Left cardiac atrium (tissue), 4 donors: ENCODE data around the gene FCGR2B. TPM values are rescaled to one million over a fixed set of nuclear protein-coding genes. Genes with fewer than 3 reads are reported as not detected.
"Not testable (repeated sequence)": the region's sequence is repeated elsewhere in the genome, so short reads cannot be mapped to it uniquely, and the experiment has no call there.

Experiments used
- ATAC-seq, 2 donors: fragments of 200-7000 bp; cut with Tn5 transposase; one replicate each; pipeline ENCODE4 v1.9.1; 2020; ENCODE audit warnings: mild to moderate bottlenecking in 2 of 2, moderate library complexity in 2 of 2
- DNase-seq: peaks from one replicate; pipeline ENCODE4 v3.0.0-alpha.2; 2020
- intact Hi-C, 2 donors: fragments of 100-400 bp; cut with DNase I; formaldehyde crosslinking; loops; one replicate each; pipeline versions ENCODE4 v1.14.1 to v1.15.1; 2022 to 2023
- long read RNA-seq: library from polyadenylated mRNA; unstranded; transcript quantifications from one replicate; pipeline ENCODE4 v2.0.0, GENCODE V29; 2021
- total RNA-seq, 2 donors: library from RNA; stranded (reverse); fragmentation: NEBNext Ultra II Directional; extraction: Animal tissue kit (Norgen Biotek cat#: 25700); gene quantifications; one replicate each; pipeline ENCODE4 v1.2.1, GENCODE V29; 2021
- donor health status: DM: no; HTN: yes; CAD: no.
- donor health status: DM: no; HTN: yes; CAD: no; lungs with severe emphysema.
- donor health status: DM: yes; HTN: yes; CAD: no.
- donor health status: Dilated cardiomyopathy.

The FCGR2B gene
- total RNA-seq, result 10 to 100 TPM; 14.2 to 42.4 TPM
- long read RNA-seq, result 0 reads

DNA sequence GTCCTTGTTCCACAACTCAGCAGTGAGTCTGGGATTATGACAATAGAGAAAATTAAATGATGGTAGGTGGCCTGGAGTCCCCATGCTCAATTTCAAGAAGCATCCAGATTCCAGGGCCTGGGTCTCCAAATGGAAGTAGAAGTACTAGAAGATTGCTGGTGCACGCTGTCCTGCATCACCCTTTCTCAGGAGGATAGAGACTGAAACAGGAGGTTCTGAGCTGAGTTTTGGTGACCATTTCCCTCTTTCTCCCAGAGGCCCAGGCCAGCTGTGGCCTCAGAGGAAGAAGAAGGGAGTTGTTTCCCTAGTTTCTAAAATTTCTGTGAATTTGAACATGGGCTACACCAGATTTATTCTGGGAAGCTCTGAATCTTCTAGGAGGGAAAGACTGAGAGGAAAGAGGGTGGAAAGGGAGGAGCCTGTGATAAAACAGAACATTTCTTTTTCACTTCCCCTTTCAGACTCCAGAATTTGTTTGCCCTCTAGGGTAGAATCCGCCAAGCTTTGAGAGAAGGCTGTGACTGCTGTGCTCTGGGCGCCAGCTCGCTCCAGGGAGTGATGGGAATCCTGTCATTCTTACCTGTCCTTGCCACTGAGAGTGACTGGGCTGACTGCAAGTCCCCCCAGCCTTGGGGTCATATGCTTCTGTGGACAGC, at the start of gene FCGR2B:
FCGR2B (plus strand) TSS at position 460 of the 656 bp plus-strand sequence; CDS start at position 559, 99 bp downstream.
- intact Hi-C loops, DNase-seq: not testable (repeated sequence)
- ATAC-seq, result peak; percentile 50 to 60

DNA sequence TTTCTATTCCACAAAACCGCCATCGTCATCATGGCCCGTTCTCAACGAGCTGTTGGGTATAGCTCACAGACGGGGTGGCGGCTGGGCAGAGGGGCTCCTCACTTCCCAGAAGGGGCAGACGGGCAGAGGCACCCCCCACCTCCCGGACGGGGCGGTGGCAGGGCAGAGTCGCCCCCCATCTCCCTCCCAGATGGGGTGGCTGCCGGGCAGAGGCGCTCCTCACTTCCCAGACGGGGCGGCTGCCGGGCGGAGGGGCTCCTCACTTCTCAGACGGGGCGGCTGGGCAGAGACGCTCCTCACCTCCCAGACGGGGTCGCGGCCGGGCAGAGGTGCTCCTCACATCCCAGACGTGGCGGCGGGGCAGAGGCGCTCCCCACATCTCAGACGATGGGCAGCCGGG, 46.5 kb upstream of the FCGR2B start:
- ATAC-seq, intact Hi-C loops, DNase-seq: not testable (repeated sequence)

DNA sequence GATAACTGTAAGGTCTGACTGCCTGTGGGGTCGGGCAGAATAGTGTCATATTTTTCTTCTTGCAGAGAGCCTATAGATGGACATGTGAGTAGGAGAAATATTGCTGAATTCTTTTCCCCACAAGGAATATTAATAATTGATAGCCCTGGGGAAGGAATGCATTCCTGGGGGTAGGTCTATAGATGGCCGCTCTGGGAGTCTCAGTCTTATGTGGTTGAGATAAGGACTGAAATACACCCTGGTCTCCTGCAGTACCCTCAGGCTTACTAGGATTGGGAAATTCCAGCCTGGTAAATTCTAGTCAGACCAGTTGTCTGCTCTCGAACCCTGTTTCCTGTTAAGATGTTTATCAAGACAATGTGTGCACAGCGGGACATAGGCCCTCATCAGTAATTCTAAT, 44.4 kb upstream of the FCGR2B start:
- ATAC-seq, intact Hi-C loops, DNase-seq: not testable (repeated sequence)

DNA sequence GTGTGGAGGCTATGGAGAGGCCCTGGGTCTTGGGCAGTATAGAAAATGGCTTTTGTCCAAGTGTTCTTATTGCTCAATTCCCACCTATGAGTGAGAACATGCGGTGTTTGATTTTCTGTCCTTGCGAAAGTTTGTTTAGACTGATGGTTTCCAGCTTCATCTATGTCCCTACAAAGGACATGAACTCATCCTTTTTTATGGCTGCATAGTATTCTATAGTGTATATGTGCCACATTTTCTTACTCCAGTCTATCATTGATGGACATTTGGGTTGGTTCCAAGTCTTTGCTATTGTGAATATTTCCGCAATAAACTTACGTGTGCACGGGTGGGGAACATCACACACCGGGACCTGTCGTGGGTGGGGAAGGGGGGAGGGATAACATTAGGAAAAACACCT, 42.5 kb upstream of the FCGR2B start:
- ATAC-seq, intact Hi-C loops, DNase-seq: not testable (repeated sequence)

DNA sequence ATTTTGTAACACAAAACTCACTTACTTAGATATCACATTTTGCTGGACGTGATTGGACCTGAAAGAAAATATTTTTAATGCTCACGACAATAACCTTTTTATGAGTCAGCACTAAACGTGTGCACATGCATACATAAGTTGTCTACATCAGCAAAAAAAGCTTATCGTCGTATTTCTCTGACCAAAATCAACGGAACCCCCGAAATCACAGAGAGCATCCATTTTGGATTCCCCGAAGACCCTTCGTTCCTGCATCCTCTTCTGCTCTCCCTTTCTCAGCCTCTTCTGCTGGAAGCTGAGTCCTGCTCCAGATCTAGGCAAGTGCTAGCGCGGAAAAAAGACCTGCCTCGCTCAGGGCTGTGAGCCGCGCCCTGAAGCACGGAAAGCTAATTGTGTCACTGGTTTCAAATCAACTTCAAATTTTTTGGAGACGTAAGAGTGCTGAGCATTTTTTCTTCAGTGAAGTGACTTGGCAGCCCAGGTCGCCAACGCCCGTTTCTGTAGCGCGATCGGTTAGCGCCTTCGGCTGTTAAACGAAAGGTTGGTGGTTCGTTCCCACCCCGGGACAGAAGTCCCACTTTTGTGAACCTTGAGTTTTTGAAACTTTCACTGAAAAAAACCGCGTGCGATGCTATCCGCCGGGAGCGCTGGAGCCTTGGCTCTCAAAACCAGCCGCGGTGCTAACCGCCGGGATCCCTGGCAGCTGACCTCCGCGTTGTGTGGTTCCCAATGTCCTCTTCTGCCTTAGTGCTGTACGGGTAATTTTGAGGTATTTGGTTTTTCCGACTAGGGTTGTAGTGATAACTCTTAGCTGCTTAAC, 41.6 kb upstream of the FCGR2B start:
- ATAC-seq, result peak; percentile 64 to 84
- intact Hi-C loops, result not testable (repeated sequence)
- peak; percentile 66 for DNase-seq

DNA sequence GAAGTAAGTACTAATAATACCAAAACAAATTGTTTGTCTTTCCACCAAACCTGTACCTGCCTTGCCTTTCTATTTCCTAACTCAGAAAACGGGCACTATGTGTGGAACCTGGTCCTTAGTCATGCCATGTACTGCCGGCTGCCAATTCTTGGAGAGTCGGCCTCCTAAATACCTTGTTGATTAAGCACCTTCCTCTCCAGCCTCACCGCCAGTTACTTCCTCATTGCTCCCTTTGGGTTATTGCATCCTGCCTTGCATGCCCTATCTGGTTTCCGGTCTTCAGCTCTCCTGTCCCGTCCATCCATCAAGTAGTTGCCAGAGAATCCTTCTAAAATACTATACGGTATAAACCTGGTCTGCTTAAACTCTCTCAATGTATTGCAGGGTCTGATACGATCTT, 40.9 kb upstream of the FCGR2B start:
- intact Hi-C loops, ATAC-seq, DNase-seq: not testable (repeated sequence)

DNA sequence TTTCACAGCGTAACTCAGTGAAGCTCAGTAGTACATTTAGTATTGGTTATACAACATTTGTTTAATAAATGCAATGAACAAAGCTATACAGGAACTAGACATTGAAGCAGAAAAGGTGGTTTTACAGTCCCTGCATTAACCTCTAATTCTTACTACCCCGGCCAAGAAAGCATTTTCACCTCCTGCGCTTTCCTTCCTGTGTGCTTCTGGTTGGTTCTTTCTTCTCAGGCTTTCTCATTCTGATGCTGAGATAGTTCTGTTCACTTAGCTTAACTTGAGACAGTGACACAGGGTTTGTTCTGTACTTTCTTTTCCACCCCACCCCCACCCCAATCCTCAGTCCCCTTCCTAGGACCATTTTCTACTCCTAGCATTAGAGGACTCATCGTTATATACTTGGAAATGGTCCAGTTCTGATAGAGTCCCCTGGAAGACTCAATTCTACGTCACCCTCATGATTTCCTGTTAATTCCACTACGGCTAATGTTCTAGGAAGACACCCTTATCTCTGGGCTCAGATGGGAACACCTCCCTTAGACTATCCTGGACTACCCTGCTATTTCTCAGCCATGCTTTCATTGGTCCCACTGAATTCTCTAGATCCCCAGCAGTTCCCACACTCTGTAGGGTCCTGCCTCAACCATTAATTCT, 39.4 kb upstream of the FCGR2B start:
- DNase-seq, ATAC-seq, intact Hi-C loops: not testable (repeated sequence)

DNA sequence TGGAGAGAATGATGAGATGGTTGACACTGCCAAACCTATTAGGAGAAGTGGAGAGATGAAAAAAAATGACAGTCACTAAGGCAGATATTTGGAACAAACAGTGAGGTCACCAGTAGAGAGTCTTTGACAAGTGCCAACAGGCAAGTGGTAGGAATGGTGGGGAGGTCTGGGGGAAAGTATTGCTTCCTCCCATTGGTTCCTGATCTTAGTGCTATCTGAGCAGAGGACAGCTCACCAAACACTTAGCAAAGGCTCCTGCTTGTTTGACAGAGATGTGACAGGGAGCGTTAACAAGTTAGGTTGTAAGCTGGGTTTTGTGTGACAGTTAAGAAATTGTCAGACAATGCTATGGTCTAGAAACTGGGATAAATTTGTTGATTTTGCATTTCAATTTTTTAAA, 38.3 kb upstream of the FCGR2B start:
- DNase-seq, ATAC-seq, intact Hi-C loops: not testable (repeated sequence)

DNA sequence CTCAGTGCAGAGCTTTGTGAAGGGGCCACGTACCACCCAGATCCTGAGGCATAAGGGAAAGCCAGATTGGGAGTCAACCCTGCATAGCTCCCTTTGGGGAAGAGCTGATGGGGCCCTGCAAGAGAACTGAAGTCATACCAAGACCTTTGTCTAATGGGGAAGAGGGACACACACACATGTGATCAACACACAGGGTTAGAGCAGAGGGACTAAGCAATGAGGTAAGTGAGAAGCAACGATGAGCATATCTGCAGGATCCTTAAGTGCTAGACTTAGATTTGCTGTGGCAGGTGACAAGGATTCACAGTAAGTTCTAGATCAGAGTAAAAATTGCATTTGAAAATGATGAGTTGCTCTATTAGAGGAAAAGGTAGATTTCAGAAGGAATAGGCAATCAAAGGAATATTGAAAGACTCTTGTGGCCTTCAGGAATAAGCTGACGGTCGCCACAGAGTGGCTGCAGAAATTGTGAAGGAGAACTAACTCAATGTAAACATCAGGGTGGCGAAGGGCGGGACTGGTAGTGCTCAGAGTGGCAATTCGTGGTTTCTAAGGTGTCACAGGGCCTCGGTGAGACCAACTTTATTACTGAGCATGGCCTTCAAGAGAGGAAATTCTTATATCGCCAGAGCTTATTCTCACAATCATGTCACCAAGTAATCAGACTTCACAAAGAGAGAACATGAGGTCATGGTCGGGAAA, 36.3 kb upstream of the FCGR2B start:
- intact Hi-C loops, DNase-seq: not testable (repeated sequence)

DNA sequence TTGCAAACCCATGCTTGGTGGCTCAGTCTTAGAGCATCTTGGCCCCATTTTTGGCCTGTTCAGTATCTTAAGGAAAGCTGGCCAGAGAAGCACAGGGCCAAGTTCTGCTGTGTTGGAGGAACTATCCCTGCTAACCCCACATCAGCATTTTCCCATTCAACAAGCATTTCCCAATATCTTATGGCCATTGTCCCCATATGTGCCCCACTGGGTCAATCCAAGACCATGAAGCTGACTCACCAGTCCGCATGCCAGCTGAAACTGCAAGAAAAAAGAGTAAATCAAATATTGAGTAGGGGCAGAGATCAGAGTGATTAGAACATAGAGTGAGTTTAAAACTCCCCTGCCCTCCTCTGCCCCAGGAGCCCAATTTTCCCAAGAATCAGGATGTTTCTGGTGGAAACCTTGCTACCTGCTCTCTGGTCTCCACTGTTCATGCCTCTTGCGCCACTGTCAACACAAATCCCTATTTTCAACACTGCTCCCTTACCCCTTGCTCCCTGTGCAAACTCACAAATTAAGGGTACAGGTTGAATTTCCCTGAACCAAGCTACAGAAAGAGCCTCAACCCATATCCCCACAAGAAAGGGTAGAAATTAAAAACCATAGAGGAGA, 32.7 kb upstream of the FCGR2B start:
- DNase-seq, intact Hi-C loops: not testable (repeated sequence)
- peak in 1 of 2 donors; percentile 61 for ATAC-seq

More for the DNA sequence above, 36.3 kb upstream of the FCGR2B start:
- ATAC-seq, result not testable (repeated sequence)

DNA sequence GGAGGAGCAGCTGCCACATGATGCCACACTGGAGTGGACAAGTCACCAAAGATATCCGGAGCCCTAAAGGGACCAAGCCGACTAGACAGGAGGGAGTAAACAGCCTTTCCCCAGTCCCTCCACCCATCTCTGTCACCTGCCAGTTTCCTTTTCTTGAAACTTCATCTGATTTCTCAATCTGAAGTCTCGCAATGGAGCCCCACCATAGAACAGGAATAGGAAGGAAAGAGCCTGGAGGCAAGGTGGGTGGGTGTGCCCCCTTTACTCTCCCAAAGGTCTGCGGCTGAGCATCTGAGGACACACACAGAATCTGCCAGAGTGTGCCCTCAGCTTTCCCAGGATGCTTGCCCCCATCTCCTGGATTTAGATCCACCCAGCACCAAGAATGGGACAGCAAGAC, 31.9 kb upstream of the FCGR2B start, which contains the start of gene FCGR3B:
FCGR3B (minus strand) TSS at position 101 of the 400 bp plus-strand sequence; CDS start at position 19, 82 bp downstream.
- DNase-seq (no peak), ATAC-seq (no peak)
- intact Hi-C loops, result no loop called here

DNA sequence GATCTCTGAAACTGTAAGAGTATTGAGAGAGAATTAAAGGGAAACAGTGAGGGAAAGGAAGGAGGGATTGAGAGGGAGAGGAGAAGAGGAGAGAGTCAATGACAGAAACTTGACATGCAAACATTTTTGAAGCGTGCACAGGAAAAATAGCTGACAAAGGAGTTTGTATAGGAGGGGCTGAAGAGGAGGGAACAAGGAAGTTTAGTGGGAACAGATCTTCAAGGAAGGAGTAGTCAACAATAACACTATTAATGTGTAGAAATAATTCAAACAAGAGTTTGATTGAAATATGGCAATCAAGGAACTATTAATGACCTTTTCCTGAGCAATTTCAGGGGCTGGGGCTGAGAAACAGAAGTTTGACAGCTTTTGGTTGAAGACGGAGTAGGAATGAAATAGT, 27.9 kb upstream of the FCGR2B start:
- intact Hi-C loops, DNase-seq: not testable (repeated sequence)
- peak in 1 of 2 donors; percentile 36 for ATAC-seq

DNA sequence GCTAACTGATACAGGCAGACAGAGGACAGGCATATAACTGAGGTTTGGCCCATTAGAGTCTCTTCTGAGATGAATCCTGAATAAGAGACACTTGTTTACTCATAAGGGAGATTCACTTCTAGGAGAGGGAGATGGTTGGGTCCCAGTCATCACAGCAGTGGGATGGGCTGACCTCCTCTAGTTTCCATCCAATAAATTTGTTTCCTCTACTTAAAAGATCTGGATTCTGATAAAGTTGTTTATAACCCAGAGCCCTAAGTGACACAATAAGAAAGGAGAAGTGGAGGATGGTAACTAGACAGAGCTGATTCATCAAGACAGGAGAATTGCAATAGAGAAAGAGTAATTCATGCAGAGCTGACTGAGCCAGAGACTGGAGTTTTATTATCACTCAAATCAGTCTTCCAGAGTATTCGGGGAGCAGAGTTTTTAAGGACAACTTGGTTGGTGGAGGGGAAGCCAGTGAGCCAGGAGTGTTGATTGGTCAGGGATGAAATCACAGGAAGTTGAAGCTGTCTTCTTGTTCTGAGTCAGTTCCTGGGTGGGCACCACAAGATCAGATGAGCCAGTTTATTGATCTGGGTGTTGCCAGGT, 26.7 kb upstream of the FCGR2B start:
- DNase-seq, intact Hi-C loops: not testable (repeated sequence)
- peak in 1 of 2 donors; percentile 52 for ATAC-seq

DNA sequence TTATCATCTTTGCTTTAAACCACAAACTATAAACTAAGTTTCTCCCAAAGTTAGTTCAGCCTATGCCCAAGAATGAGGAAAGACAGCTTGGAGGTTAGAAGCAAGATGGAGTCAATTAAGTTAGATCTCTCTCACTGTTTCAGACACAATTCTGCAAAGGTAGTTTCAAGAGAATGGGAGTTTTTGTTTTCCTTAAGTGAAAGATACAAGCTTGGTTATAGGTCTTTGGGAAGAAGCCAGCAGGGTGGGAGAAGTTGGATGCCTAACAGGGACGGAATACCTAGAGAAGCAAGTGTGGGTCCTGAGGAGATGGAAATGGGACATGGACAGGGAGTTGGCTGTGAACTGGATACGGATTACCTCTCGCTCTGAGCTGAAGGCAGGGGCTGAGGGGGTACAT, 26.0 kb upstream of the FCGR2B start:
- intact Hi-C loops, ATAC-seq, DNase-seq: not testable (repeated sequence)

DNA sequence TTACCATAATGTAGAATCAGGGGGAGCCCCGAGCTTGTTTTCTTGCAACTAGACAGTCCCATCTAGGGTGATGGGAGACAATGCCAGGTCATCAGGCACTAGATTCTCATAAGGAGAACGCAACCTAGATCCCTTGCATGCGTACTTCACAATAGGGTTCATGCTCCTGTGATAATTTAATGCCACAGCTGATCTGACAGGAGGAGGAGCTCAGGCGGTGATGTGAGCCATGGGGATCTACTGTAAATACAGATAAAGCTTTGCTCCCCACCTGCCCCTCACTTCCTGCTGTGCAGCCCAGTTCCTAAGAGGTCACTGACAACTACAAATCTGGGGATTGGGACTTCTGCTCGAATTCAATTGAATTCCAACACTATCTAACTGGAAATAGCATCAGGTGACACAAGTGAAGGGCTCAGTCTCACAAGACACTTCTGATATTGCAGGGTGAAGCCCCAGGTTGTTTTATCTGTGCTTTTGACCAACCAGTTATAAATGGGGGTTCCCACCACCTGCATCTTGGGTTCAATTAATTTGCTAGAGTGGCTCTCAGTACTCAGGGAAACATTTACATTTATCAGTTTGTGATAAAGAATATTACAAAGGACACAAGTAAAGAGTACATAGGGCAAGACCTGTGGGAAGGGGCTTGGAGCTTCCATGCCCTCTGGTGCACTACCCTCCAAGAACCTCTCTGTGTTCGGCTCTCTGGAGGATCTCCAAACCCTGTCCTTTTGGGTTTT, 24.5 kb upstream of the FCGR2B start:
- DNase-seq, intact Hi-C loops, ATAC-seq: not testable (repeated sequence)

DNA sequence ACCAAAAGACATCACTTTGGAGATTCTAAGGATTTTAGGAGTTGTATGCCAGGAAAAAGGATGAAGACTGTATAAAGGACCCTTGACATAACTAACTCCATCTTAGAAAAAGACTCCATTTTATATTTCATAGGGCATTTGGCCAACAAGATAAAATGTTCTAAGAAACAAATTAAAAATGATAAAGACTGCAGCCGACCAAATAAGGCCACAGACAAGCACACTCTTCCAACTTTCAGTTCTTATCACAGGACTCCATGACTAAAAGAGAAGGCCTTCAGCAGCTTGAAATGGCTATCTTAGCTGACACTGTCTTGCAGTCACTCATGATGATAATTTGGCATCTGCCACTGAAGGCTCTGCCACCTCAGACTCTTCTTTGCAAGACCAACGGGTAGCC, 23.7 kb upstream of the FCGR2B start:
- DNase-seq, ATAC-seq, intact Hi-C loops: not testable (repeated sequence)

DNA sequence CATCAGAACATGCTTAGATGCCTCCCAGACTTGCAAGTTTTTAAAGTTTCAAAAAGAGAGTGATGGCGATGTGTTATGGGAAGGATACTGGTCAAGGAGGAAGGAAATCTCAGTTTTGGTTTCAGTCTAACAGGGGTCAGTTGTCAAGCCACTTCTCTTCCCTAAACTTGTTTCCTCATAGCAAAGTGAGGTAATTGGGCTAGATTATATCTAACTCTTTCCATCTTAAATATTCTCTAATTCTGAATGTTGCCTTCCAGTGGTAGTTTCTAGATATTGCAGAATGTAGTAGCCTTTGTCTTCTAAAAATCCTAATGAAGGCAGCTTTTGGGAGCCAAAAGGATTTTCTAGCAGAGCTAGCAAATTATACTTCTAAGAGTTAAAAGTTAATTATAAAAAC, 20.2 kb upstream of the FCGR2B start:
- intact Hi-C loops, DNase-seq: not testable (repeated sequence)
- peak in 1 of 2 donors; percentile 86 for ATAC-seq
